Glomerular visceral epithelial cell (primary cell): ENCODE measurements around the gene WIPF1.
A peak's percentile ranks its signal among the peaks of the same experiment; 100 is the strongest.
"Not testable (repeated sequence)": the region's sequence is repeated elsewhere in the genome, so short reads cannot be mapped to it uniquely, and the experiment has no call there.

Experiments
- DNase-seq: peaks from one replicate; pipeline ENCODE4 v3.0.0-alpha.2; 2016; ENCODE audit errors: extremely low spot score

WIPF1 gene

DNA sequence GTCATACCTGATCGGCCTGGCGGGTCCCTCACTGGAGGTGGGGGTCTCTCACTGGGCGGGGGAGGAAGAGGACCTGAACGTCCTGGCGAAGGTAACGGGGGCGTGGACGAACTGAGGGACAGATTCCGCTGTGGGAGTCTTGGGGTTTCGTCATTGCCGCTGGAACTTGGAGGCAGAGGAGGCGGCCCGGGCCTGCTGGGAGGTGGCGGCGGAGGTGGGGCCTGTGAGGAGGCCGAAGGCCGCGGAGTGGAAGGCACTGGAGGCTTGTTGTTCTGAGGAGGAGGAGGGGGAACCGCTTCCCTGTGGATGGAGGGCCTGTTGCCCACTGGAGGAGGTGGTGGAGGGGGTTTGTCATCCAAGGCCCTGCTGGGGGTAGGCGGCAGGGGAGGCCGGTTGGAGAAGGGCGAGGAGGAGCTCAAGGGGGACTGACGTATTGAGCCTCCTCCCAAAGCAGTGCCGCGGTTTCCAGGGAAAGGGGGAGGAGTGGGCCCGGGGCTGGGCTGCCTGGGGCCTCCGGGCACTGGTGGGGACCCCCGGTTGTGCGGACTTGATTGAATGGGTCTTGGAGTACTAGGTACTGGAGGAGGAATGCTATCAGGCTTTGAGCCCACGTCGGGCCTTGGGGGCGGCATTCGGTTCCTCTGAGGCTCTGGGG is 25.8 kb downstream of the WIPF1 start:
- no peak for DNase-seq

DNA sequence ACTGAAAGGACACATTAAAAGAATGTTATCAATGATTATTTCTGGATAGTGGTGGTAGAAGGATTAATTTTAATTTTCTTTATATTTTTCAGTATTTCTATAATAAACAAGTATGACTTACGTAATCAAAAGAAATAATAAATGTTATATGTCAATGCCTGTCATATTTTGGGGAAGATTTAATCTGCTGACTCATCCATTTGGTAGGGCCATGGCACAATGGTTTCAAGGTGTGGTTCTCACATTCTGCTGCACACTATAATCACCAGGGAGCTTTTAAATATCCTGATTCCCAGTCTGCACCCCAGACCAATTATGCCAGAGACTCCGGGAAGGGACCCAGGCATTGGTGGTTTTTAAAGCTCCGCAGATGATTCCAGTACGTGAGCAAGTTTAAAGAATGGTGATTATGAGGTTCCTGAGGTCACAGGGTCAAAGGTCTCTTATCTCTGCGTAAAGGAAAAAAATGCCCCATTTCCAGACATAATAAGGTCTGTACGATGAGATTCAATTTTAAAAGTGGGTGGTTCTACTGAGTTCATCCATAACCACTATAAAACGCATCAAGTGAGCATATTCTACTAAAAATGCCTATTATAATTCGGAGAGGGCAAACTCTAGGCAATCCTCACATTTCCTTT is 27.2 kb downstream of the WIPF1 start:
- no peak for DNase-seq

GRCh38 chr2:174569678-174570077 is 27.9 kb downstream of the WIPF1 start:
- no peak for DNase-seq

DNA sequence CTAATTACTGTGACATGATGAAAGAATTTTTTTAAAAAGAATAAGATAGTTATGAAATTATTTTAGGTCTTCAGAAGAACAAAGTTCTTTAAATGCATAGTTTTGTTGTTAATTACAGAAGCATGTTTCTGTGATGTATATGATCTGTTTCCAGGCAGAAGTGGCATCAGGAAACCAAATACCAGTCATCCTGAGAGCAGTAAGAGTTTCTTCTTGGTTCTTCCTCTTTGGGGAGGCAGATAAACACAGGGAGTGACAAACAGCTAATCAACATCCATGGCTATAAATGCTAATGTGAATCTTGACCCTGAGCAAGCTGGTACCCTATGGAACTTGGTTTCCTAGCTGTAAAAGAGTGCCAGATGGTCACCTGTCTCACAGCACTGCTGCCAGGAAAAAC is 29.2 kb downstream of the WIPF1 start:
- no peak for DNase-seq

DNA sequence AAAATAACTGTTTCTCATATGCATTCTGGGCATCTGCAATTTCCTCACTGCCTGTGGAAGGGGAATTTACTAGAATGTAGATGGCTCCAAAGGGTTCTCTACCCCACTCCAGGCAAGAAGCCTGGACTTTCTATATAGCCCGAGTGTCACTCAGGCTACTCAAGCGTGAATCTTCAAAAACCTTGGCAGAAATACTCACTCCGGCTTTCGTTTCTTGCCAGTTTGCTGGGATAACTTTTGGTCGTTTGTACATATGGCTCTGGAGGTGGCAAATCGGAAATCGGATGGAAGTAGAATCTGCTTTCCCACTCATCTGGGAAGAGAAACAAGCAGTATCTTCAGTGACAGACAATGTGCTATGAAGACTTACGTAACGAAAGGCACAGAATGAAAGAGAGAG is 30.7 kb downstream of the WIPF1 start:
- no peak for DNase-seq

- DNase-seq = no peak
Measured at GRCh38 chr2:174563530-174564282, 33.9 kb downstream of the WIPF1 start.

DNA sequence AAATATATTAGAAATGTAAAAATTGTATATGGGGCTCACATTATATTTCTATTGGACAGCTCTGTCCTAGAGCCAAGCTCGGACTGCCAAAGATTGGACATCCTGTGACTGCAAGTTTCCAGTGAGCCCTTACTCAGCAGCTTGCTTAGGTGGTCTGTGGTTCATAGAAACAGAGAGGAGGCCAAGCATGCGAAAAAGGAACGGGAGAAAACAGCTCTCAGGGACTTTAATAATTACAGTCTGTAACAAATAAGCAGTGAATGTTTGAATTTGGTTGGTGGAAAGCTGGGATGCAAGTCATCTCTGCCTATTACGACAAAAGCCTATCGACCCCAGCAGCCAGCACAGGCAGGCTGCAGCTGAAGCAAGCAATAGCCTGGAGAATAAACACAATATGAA is 35.6 kb downstream of the WIPF1 start:
- DNase-seq = no peak

- no peak for DNase-seq
Measured at GRCh38 chr2:174561283-174561971, 36.2 kb downstream of the WIPF1 start.

DNA sequence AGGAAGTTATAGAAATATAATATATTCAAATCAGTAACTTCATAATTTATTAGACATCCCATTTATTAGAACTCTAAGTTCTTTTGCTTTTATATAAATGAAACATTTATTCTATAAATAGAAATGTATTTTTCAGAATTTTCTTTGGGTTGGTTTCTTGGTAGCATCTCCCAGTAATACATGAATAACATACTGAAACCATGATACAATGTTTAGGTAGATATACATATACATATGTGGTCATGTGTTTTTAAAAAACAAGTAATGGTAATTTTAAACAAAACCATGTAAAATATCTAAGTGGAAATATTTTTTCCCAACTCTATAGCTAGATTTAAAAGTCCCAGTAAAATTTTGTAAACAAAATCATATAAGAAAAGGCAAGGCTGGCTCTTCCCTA is 36.9 kb downstream of the WIPF1 start:
- no peak for DNase-seq

GRCh38 chr2:174555998-174556397 is 41.6 kb downstream of the WIPF1 start:
- no peak for DNase-seq

DNA sequence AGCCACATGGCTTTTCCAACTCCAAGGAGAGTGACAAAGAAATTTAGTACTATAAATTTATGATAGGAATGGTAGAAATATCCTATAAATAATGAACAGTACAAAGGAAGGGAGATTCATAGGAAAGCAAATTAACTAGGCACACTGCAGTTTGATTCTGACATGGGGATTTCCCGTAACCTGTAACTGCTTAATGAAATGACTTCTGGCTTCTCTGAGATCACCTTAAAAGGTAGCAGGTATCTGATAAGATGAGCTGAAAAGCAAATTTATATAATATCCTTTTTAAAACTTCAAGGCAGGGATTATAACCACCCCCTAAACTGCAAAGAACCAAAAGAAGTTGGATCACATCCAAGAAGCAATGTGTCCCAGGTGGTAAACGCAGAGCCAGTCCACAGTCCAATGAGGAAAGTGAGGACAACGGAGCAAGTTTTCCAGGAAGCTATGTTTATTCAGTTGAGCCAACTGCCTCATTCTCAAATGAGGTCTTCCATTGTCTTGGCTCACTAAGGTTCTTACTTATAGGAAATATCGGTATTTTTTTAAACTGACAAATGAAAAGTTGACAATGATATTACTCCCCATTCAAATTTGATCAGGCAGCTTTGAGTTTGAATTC is 43.0 kb downstream of the WIPF1 start:
- no peak for DNase-seq

DNA sequence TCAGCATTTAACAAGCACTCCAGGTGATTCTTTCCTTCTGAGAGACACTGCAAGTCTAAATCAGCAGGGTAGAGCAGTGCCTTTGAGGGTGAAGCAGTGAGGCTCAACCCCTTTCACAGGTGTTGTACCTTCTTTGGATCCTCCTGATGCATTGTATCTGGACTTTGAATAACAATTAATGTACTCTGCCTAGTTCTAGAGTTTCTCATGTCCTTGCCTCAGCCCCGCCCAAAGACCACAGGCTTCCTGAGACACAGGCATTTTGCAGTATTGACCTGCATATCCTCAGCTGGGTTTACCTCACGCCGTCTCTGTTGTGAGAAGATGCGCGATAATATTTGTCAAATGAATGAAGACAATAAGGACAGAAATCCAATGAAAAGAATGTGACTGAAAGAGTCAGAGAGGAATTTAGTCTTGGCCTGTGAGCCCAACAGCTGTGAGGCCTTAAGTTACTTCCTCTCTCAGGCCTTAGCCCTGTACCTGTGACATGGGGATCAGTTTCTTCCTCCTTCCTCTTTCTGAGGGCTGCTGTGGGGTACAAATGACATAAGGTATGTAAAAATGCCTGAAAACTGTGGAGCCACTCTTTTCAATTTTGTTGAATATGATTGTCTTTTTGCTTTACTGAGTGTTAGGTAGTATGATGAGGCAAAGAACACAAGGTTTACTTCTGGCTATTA is 43.7 kb downstream of the WIPF1 start:
- no peak for DNase-seq

- no peak for DNase-seq
Measured at GRCh38 chr2:174552880-174553279, 44.7 kb downstream of the WIPF1 start.

GRCh38 chr2:174551697-174552096 is 45.9 kb downstream of the WIPF1 start:
- no peak for DNase-seq

DNA sequence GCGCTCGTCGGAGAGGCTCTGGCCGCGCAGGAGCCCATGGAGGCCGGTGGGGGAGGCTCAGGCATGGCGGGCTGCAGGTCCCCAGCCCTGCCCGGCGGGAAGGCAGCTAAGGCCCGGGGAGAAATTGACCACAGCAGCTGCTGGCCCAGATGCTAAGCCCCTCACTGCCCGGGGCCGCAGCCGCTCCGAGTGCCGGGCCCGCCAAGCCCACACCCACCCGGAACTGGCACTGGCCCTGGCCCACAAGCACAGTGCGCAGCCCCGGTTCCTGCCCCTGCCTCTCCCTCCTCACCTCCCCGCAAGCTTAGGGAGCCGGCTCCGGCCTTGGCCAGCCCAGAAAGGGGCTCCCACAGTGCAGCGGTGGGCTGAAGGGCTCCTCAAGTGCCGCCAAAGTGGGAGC is 49.0 kb downstream of the WIPF1 start:
- DNase-seq = not testable (repeated sequence)

- not testable (repeated sequence) for DNase-seq
Measured at GRCh38 chr2:174548021-174548420, 49.6 kb downstream of the WIPF1 start.

GRCh38 chr2:174546519-174547506 is 50.8 kb downstream of the WIPF1 start:
- peak; percentile 44 for DNase-seq

DNA sequence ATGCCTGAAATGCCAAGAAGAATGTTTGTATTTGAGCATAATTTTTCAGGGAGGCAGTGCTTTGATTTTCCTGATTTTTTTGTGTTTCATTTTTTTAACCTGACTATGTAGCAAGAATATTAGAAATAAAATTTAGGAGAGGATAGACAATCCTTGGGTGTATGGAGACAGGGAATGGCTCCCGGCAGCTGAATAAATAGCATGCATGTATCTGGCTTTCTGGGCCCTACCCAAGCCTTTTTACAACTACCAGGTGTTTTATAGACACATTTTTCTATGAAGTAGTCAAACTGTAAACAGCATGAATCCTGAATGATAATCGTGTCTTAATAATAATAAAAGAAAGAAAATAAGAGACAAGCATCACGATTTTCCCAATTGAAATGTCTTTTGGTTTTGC is 52.4 kb downstream of the WIPF1 start:
- no peak for DNase-seq

GRCh38 chr2:174544802-174545201 is 52.8 kb downstream of the WIPF1 start:
- no peak for DNase-seq

DNA sequence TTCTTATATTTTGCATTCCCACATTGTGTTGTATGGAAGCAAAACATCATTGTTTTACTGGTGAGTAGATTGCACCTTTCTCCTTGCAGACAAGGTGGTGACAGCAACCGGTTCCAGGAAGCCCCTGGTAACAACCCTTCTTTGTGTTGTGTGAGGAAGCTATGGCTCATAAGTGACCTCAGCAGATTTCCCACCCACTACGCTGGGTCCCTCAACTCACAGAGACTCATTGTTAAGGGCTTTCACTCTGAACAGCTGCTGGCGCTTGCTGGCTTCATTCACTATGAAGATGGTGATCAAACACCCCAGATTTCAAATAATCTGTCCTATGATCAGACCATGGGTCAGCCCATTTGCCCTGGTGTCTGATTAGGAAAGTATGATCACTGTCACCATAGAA is 53.4 kb downstream of the WIPF1 start:
- no peak for DNase-seq
